Measurements from ENCODE around the gene ALDH3B2. TPM values are rescaled to one million over a fixed set of nuclear protein-coding genes. Genes with fewer than 3 reads are reported as not detected.
"Not testable (repeated sequence)": the region's sequence is repeated elsewhere in the genome, so short reads cannot be mapped to it uniquely, and the experiment has no call there.

ALDH3B2 gene
- total RNA-seq, 1 experiment from 2014 or later: not detected

GRCh38 chr11:67662142-67662834, 12.1 kb downstream of the ALDH3B2 start:
- intact Hi-C loops (cut with micrococcal nuclease): no loop called here
- ChIA-PET RAD21 (ENCODE audit: low non-redundant PET in 1 of 2, low total read pairs in 2 of 2, uncharacterized antibody in 2 of 2, unreplicated experiment in 2 of 2) (no interaction called here), POLR2A (no interaction called here), CTCF (no interaction called here)
- ATAC-seq (no peak), DNase-seq (ENCODE audit: low read depth, low spot score) (no peak)
- Histone ChIP-seq H3K9me3 (ENCODE audit: control insufficient read depth in 1 of 2, insufficient read depth in 1 of 2, low read depth in 1 of 2, low read length in 2 of 2) (no peaks in the 10 kb centered on the region), H3K4me2 (ENCODE audit: low read length) (no peak overlapping the region), H3K36me3 (ENCODE audit: control insufficient read depth in 1 of 2, insufficient read depth in 2 of 2, low read length in 2 of 2) (no peaks in the 10 kb centered on the region), H2AFZ (ENCODE audit: low read depth, low read length, poor library complexity, severe bottlenecking) (no peak overlapping the region), H3K79me2 (ENCODE audit: insufficient read depth, low read length) (no peaks in the 10 kb centered on the region), H3K4me3 (replicated peaks in 1 of 2; ENCODE audit: low read depth in 1 of 2, low read length in 2 of 2) (no peak overlapping the region), H3K4me1 (ENCODE audit: control insufficient read depth in 1 of 2, insufficient read depth in 2 of 2, low read length in 2 of 2) (no peaks in the 10 kb centered on the region; a peak in 1 of 4 replicates), H4K20me1 (ENCODE audit: insufficient read depth) (no peaks in the 10 kb centered on the region), H3K27ac (ENCODE audit: low read depth, low read length) (no peak overlapping the region), H3K9me2 (ENCODE audit: insufficient read depth) (no peaks in the 10 kb centered on the region), H3K9ac (ENCODE audit: low read length) (no peak overlapping the region), H3K27me3 (ENCODE audit: insufficient read depth, low read length) (no peaks in the 10 kb centered on the region)
- TF ChIP-seq SP1 (IDR thresholded peaks at IDR 0.05; ENCODE audit: low read depth) (no peak), CTCF (IDR thresholded peaks at IDR 0.05 in 2 of 3, conservative IDR thresholded peaks at IDR 0.05 in 1 of 3; ENCODE audit: borderline replicate concordance in 1 of 3, insufficient read depth in 1 of 3, low read depth in 2 of 3, low read length in 2 of 3) (no peak), SIN3A (IDR thresholded peaks at IDR 0.05; ENCODE audit: low read depth) (no peak), ZBTB33 (IDR thresholded peaks at IDR 0.05; ENCODE audit: extremely low read depth, insufficient replicate concordance, low read length) (no peak), EZH2 (IDR thresholded peaks at IDR 0.05) (no peak), FOSL1 (IDR thresholded peaks at IDR 0.05; ENCODE audit: low read depth) (no peak), EGR1 (IDR thresholded peaks at IDR 0.05; ENCODE audit: low read depth) (no peak), SRF (IDR thresholded peaks at IDR 0.05; ENCODE audit: low read depth) (no peak), JUND (IDR thresholded peaks at IDR 0.05) (no peak), ELF1 (IDR thresholded peaks at IDR 0.05; ENCODE audit: borderline replicate concordance, low read depth) (no peak), MAX (IDR thresholded peaks at IDR 0.05) (no peak), YY1 (IDR thresholded peaks at IDR 0.05; ENCODE audit: extremely low read depth, insufficient replicate concordance, low read depth, low read length) (no peak), TCF7L2 (IDR thresholded peaks at IDR 0.05; ENCODE audit: borderline replicate concordance, extremely low read depth, insufficient read depth, insufficient read length) (no peak), CEBPB (IDR thresholded peaks at IDR 0.05; ENCODE audit: low read depth) (no peak), POLR2A (IDR thresholded peaks at IDR 0.05; ENCODE audit: borderline replicate concordance, extremely low read depth, insufficient read depth, insufficient read length) (no peak), POLR2AphosphoS5 (IDR thresholded peaks at IDR 0.05; ENCODE audit: low read depth, low read length) (no peak), CBX3 (IDR thresholded peaks at IDR 0.05; ENCODE audit: low read depth) (no peak)
- BruUV-seq (replicated peaks): no TSS peak

- H3K4me1 ChIP-seq (ENCODE audit: control insufficient read depth in 1 of 2, insufficient read depth in 2 of 2, low read length in 2 of 2); H3K4me2 ChIP-seq (ENCODE audit: low read length); ATAC-seq; H3K27ac ChIP-seq (ENCODE audit: low read depth, low read length); POLR2A ChIA-PET; BruUV-seq (replicated peaks); H3K4me3 ChIP-seq (replicated peaks in 1 of 2; ENCODE audit: low read depth in 1 of 2, low read length in 2 of 2); H3K9me3 ChIP-seq (ENCODE audit: control insufficient read depth in 1 of 2, insufficient read depth in 1 of 2, low read depth in 1 of 2, low read length in 2 of 2); H3K9me2 ChIP-seq (ENCODE audit: insufficient read depth); intact Hi-C loops (cut with micrococcal nuclease); H2AFZ ChIP-seq (ENCODE audit: low read depth, low read length, poor library complexity, severe bottlenecking); H3K27me3 ChIP-seq (ENCODE audit: insufficient read depth, low read length); H3K36me3 ChIP-seq (ENCODE audit: control insufficient read depth in 1 of 2, insufficient read depth in 2 of 2, low read length in 2 of 2); H3K9ac ChIP-seq (ENCODE audit: low read length); RAD21 ChIA-PET (ENCODE audit: low non-redundant PET in 1 of 2, low total read pairs in 2 of 2, uncharacterized antibody in 2 of 2, unreplicated experiment in 2 of 2); H4K20me1 ChIP-seq (ENCODE audit: insufficient read depth); DNase-seq (ENCODE audit: low read depth, low spot score); H3K79me2 ChIP-seq (ENCODE audit: insufficient read depth, low read length): not testable (repeated sequence)
- CTCF ChIA-PET: interaction anchor here (1.0 to 2.6 kb wide), 2 partner anchors 30 to 31 kb away, joined by 3 to 34 read pairs; partner anchors contain the start of gene NUDT8
Observed at GRCh38 chr11:67660752-67661151, 13.7 kb downstream of the ALDH3B2 start.

Data from HCT116 (cell line).